Measurements from ENCODE around the gene ELF2. TPM values are rescaled to one million over a fixed set of nuclear protein-coding genes. Genes with fewer than 3 reads are reported as not detected.
"Not testable (repeated sequence)": the region's sequence is repeated elsewhere in the genome, so short reads cannot be mapped to it uniquely, and the experiment has no call there.

ELF2 gene
- total RNA-seq, 2 experiments from 2014 or later = 24.2 to 29.7 TPM

DNA sequence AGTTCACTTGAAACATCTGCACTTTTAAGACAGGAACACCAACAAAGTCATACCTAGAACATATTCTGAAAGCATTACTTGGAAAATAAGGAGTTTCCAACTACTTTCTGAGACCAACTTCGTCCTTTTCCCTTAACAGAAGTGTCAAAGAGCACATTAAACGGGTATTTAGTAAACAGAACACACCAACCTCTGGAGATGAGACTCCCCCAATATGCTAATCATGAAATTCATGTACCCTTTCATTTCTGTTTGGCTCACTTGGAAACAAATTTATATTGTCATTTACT lies 92.3 kb downstream of the ELF2 start:
- H3K27ac Mint-ChIP-seq = peak overlapping the region; percentile 99
- DNase-seq = no peak
- peaks cover 16% of the 10 kb centered on the region for H3K36me3 Mint-ChIP-seq
- peak overlapping the region; percentile 98 for H3K4me3 Mint-ChIP-seq
- ChIA-PET CTCF (interaction anchor here (0.7 kb wide), 1 partner anchor 225 kb away, joined by 3 read pairs; no protein-coding TSS in a partner anchor), POLR2A (interaction anchor here (1.1 kb wide), 1 partner anchor 181 kb away, joined by 3 read pairs; no protein-coding TSS in a partner anchor)
- no peaks in the 10 kb centered on the region for H3K27me3 Mint-ChIP-seq
- intact Hi-C loops (cut with micrococcal nuclease) = loop anchor here (2.0 to 10.0 kb wide), 3 partner anchors 54 to 1068 kb away; partner anchors contain the start of gene MAML3
- H3K9me3 Mint-ChIP-seq = no peaks in the 10 kb centered on the region
- H3K4me1 Mint-ChIP-seq (ENCODE audit: low read depth) = peaks cover 31% of the 10 kb centered on the region

DNA sequence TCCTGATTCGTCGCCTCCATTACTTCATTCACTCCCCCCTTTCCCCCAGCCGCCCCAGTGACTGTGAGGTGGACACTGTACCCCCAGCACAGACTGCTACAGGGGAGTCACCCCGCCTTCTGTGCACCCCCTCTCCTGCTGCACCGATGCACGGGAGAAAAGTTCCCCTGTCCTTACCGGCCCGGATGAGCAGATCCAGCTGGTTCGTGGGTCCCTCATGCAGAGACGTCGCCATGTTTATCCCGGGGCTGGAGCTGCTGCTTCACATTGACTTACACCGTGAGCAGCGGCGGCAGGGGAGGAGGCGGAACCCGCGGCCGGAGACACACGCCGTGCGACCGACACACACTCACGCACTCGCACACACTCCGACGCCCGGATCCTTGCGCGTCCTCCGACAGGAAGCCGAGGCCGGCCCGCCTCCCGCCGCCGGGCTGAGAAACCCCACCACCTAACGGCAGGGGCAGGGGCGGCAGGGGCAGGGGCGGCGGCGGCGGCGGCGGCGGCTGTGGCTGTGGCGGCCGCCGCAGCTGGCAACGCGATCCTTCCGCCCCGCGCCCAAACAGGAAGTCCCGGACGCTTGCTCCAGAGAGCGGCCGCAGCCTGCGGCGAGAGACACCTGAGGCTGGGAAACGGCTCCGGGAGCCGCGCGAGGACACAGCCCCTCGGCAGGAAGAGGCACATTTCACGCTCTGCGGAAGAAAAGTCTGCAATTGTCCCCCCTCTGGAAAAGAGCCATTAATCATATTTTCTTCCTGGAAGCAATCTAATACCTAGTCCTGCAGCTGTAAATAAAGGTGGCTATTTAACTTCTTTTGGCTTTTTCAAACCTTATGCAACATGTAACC lies 92.8 kb downstream of the ELF2 start:
- H3K4me3 Mint-ChIP-seq = peak overlapping the region; percentile 98
- H3K27me3 Mint-ChIP-seq = no peaks in the 10 kb centered on the region
- peaks cover 36% of the 10 kb centered on the region for H3K4me1 Mint-ChIP-seq (ENCODE audit: low read depth)
- peak; percentile 90 for DNase-seq
- H3K9me3 Mint-ChIP-seq = no peaks in the 10 kb centered on the region
- peak overlapping the region; percentile 99 for H3K27ac Mint-ChIP-seq
- ChIA-PET POLR2A (interaction anchor here (0.7 to 2.7 kb wide), 5 partner anchors 69 to 472 kb away, joined by 3 to 21 read pairs (median 4); partner anchors contain the start of genes ELF2, NAA15 and SETD7), CTCF (interaction anchor here (0.6 to 0.7 kb wide), 2 partner anchors 68 to 225 kb away, joined by 3 read pairs; no protein-coding TSS in a partner anchor)
- peaks cover 16% of the 10 kb centered on the region for H3K36me3 Mint-ChIP-seq
- intact Hi-C loops (cut with micrococcal nuclease) = loop anchor here (1.0 to 10.0 kb wide), 11 partner anchors 9 to 1068 kb away; partner anchors contain the start of genes ELF2, MAML3, NAA15 and NOCT

DNA sequence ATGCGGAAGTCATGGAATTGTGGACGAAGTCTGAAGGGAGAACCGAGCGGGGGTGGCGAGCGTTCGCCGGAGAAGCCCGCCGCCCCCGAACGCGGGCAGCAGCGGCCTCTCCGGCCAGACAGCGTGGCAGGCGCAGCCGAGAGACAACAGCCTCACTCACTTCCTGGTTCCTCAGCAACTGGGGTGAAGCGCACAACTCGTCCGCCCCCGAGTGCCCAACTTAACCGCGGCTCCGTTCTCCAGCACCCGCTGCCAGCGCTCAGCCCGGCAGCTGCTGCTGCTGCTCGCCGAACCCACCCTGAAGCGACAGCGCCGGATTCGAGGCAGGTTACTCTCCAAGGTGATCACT lies 93.4 kb downstream of the ELF2 start:
- no peaks in the 10 kb centered on the region for H3K9me3 Mint-ChIP-seq
- intact Hi-C loops (cut with micrococcal nuclease) = loop anchor here (1.0 to 10.0 kb wide), 10 partner anchors 8 to 1069 kb away; partner anchors contain the start of genes ELF2, MAML3, NAA15 and NOCT
- H3K4me3 Mint-ChIP-seq = peak overlapping the region; percentile 98
- CTCF ChIA-PET = no interaction called here
- peak; percentile 79 for DNase-seq
- peaks cover 36% of the 10 kb centered on the region for H3K4me1 Mint-ChIP-seq (ENCODE audit: low read depth)
- H3K27ac Mint-ChIP-seq = peak overlapping the region; percentile 99
- no peaks in the 10 kb centered on the region for H3K27me3 Mint-ChIP-seq
- POLR2A ChIA-PET = interaction anchor here (1.1 to 2.7 kb wide), 4 partner anchors 69 to 472 kb away, joined by 4 to 21 read pairs (median 11); partner anchors contain the start of genes ELF2, NAA15, NOCT and SETD7
- H3K36me3 Mint-ChIP-seq = peaks cover 16% of the 10 kb centered on the region

- intact Hi-C loops (cut with micrococcal nuclease) = loop anchor here (1.0 to 10.0 kb wide), 10 partner anchors 8 to 1069 kb away; partner anchors contain the start of genes ELF2, MAML3, NAA15 and NOCT
- H3K9me3 Mint-ChIP-seq = no peaks in the 10 kb centered on the region
- peaks cover 39% of the 10 kb centered on the region for H3K4me1 Mint-ChIP-seq (ENCODE audit: low read depth)
Measured at GRCh38 chr4:139082750-139083606, 94.0 kb downstream of the ELF2 start.

DNA sequence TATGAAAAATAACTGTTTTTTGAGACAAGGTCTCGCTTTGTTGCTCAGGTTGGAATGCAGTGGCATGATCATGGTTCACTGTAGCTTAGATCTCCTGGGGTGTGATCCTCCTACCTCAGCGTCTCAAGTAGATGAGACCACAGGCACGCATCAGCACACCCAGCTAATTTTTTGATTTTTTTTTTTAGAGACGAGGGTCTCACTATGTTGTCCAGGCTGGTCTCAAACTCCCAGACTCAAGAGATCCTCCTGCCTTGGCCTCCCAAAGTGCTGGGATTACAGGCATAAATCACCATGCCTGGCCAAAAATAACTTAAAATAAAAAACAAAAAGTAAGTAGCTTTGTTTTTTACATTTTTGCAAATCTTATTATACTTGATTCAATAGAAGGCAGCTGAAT lies 98.1 kb downstream of the ELF2 start:
- H3K36me3 Mint-ChIP-seq = peaks cover 15% of the 10 kb centered on the region
- H3K4me3 Mint-ChIP-seq = no peak overlapping the region
- DNase-seq = no peak
- ChIA-PET POLR2A (interaction anchor here (1.0 kb wide), 1 partner anchor 51 kb away, joined by 3 read pairs; no protein-coding TSS in a partner anchor), CTCF (interaction anchor here (1.0 to 7.7 kb wide), 3 partner anchors 10 to 48 kb away, joined by 3 to 56 read pairs (median 3); no protein-coding TSS in a partner anchor)
- no peak overlapping the region for H3K27ac Mint-ChIP-seq
- no peaks in the 10 kb centered on the region for H3K9me3 Mint-ChIP-seq
- intact Hi-C loops (cut with micrococcal nuclease) = no loop called here
- no peaks in the 10 kb centered on the region for H3K27me3 Mint-ChIP-seq
- peaks cover 48% of the 10 kb centered on the region for H3K4me1 Mint-ChIP-seq (ENCODE audit: low read depth)

More at GRCh38 chr4:139082750-139083606, 94.0 kb downstream of the ELF2 start:
- CTCF ChIA-PET = interaction anchor here (0.9 to 7.7 kb wide), 2 partner anchors 17 to 52 kb away, joined by 3 to 56 read pairs; no protein-coding TSS in a partner anchor
- Mint-ChIP-seq H3K4me3 (peak overlapping the region; percentile 98), H3K36me3 (peaks cover 16% of the 10 kb centered on the region), H3K27ac (peak overlapping the region; percentile 99), H3K27me3 (no peaks in the 10 kb centered on the region)
- DNase-seq = peak; percentile 97
- POLR2A ChIA-PET = interaction anchor here (0.6 to 2.7 kb wide), 6 partner anchors 52 to 473 kb away, joined by 3 to 21 read pairs (median 6); partner anchors contain the start of genes ELF2, NAA15, NOCT and SETD7

DNA sequence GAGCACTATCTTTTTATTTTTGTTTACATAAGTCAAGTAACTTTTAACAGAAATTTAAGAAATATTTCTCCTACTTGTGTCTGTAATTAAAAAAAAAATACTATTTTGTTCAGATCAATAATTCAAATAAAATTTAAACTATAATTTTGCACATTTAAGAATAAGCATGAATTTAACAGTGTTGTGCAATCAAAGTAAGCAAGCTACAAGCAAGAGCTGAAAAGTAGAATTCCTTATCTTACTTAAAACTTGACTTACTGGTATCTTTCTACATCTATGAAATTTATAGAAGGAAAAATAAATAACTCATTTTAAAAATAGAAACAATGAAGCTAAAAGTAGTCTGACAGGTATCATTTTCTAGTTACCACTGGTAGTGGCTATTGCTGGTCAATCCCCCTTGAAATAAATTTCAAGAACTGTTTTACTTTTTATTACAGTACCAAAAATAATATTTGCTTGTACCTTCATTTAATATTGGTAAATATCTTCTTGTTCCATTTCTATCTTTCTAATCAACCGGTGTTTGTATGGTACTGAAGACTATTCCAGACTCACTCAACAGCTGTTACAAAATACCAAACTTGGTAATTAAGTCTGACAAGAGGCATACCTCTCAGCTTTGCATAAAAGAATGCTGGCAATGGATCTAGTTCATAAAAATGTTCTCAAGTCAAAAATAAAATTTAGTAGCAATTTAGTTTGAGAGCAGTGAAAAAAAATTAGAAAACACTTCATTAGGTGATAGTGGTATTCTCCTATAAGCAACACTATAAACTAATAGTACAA lies 99.3 kb downstream of the ELF2 start:
- POLR2A ChIA-PET = no interaction called here
- Mint-ChIP-seq H3K4me1 (ENCODE audit: low read depth) (peaks cover 50% of the 10 kb centered on the region), H3K9me3 (no peaks in the 10 kb centered on the region), H3K36me3 (peaks cover 6% of the 10 kb centered on the region), H3K27ac (no peak overlapping the region), H3K27me3 (no peaks in the 10 kb centered on the region), H3K4me3 (no peak overlapping the region)
- DNase-seq = no peak
- intact Hi-C loops (cut with micrococcal nuclease) = no loop called here
- CTCF ChIA-PET = interaction anchor here (1.1 to 7.7 kb wide), 2 partner anchors 47 to 223 kb away, joined by 3 to 56 read pairs; no protein-coding TSS in a partner anchor

- H3K36me3 Mint-ChIP-seq = peaks cover 11% of the 10 kb centered on the region
- no peaks in the 10 kb centered on the region for H3K27me3 Mint-ChIP-seq
- no peak overlapping the region for H3K27ac Mint-ChIP-seq
- intact Hi-C loops (cut with micrococcal nuclease) = no loop called here
- no peak for DNase-seq
- no peaks in the 10 kb centered on the region for H3K9me3 Mint-ChIP-seq
- ChIA-PET CTCF (interaction anchor here (7.7 kb wide), 1 partner anchor 46 kb away, joined by 56 read pairs; no protein-coding TSS in a partner anchor), POLR2A (interaction anchor here (0.6 to 0.8 kb wide), 2 partner anchors 10 to 62 kb away, joined by 4 to 6 read pairs; no protein-coding TSS in a partner anchor)
- peaks cover 40% of the 10 kb centered on the region for H3K4me1 Mint-ChIP-seq (ENCODE audit: low read depth)
- no peak overlapping the region for H3K4me3 Mint-ChIP-seq
Measured at GRCh38 chr4:139076016-139076744, 100.8 kb downstream of the ELF2 start.

DNA sequence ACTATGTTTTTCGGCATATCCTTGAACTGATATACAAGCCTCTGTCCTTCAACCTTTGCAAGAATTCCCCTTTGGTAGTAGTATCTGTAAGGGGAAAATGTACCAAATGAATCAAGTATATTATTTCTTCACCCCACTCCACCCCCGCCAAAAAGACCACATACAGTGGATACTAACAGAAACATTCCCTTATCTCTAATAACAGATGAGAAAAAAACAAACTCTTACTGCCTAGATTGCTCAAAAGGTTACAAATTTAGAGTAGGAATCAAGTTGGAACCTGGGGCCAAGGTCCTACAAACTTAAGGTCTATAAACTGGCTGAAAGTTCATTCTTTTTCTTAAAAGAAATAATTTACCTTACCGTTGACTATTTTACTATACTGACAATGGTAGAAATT lies 116.4 kb downstream of the ELF2 start:
- no peak for DNase-seq
- H3K27ac Mint-ChIP-seq = no peak overlapping the region
- peaks cover 31% of the 10 kb centered on the region for H3K36me3 Mint-ChIP-seq
- no peaks in the 10 kb centered on the region for H3K27me3 Mint-ChIP-seq
- H3K9me3 Mint-ChIP-seq = no peaks in the 10 kb centered on the region
- peaks cover 17% of the 10 kb centered on the region for H3K4me1 Mint-ChIP-seq (ENCODE audit: low read depth)
- intact Hi-C loops (cut with micrococcal nuclease) = no loop called here
- no peak overlapping the region for H3K4me3 Mint-ChIP-seq
- ChIA-PET CTCF (interaction anchor here (0.7 to 1.9 kb wide), 2 partner anchors 30 to 39 kb away, joined by 3 to 4 read pairs; no protein-coding TSS in a partner anchor), POLR2A (no interaction called here)

GRCh38 chr4:139059026-139059425 lies 118.0 kb downstream of the ELF2 start:
- H3K27ac Mint-ChIP-seq; DNase-seq; H3K27me3 Mint-ChIP-seq; H3K9me3 Mint-ChIP-seq; POLR2A ChIA-PET; H3K4me3 Mint-ChIP-seq; intact Hi-C loops (cut with micrococcal nuclease): not testable (repeated sequence)
- Mint-ChIP-seq H3K4me1 (ENCODE audit: low read depth) (peaks cover 24% of the 10 kb centered on the region), H3K36me3 (peaks cover 23% of the 10 kb centered on the region)
- CTCF ChIA-PET = interaction anchor here (1.9 kb wide), 1 partner anchor 41 kb away, joined by 4 read pairs; no protein-coding TSS in a partner anchor

GRCh38 chr4:139054791-139055505 lies 122.1 kb downstream of the ELF2 start:
- H3K9me3 Mint-ChIP-seq = no peaks in the 10 kb centered on the region
- intact Hi-C loops (cut with micrococcal nuclease) = no loop called here
- CTCF ChIA-PET = interaction anchor here (3.6 kb wide), 1 partner anchor 24 kb away, joined by 18 read pairs; no protein-coding TSS in a partner anchor

More at GRCh38 chr4:139054791-139055505, 122.1 kb downstream of the ELF2 start:
- H3K4me1 Mint-ChIP-seq (ENCODE audit: low read depth) = peaks cover 22% of the 10 kb centered on the region
- H3K27me3 Mint-ChIP-seq = no peaks in the 10 kb centered on the region
- no peak overlapping the region for H3K27ac Mint-ChIP-seq
- peaks cover 23% of the 10 kb centered on the region for H3K36me3 Mint-ChIP-seq
- H3K4me3 Mint-ChIP-seq = no peak overlapping the region
- no peak for DNase-seq
- POLR2A ChIA-PET = no interaction called here

All from activated CD4-positive, alpha-beta memory T cell treated with anti-CD3 and anti-CD28 coated beads for 36 hours (primary cell).